Spleen (tissue), 11 donors: ENCODE measurements around the gene CYTH4. TPM values are rescaled to one million over a fixed set of nuclear protein-coding genes. Genes with fewer than 3 reads are reported as not detected.
"Not testable (repeated sequence)": the region's sequence is repeated elsewhere in the genome, so short reads cannot be mapped to it uniquely, and the experiment has no call there.

Experiments used
- DNase-seq: peaks from one replicate; pipeline ENCODE4 v3.0.0-alpha.2; 2020
- H3K27ac ChIP-seq, 8 donors: fragments of 200-600 bp; sonication (generic) in 7 of 8; 1 replicate in 4 of 8; 2 replicates in 4 of 8; pipeline versions ENCODE4 v1.5.0 to v1.8.0; 2016 to 2021; ENCODE audit warnings: inconsistent platforms in 4 of 8, mild to moderate bottlenecking in 4 of 8, moderate library complexity in 1 of 8
- H3K27me3 ChIP-seq, 7 donors: fragments of 200-600 bp; sonication (generic) in 6 of 7; replicated peaks in 1 of 7; 1 replicate in 4 of 7; 2 replicates in 3 of 7; pipeline versions ENCODE4 v1.5.0 to v1.8.0; 2016 to 2021; ENCODE audit warnings: inconsistent platforms in 3 of 7, mild to moderate bottlenecking in 1 of 7
- H3K36me3 ChIP-seq, 6 donors: fragments of 200-600 bp; sonication (generic) in 5 of 6; 1 replicate in 4 of 6; 2 replicates in 2 of 6; pipeline versions ENCODE4 v1.5.0 to v1.8.0; 2016 to 2021; ENCODE audit warnings: inconsistent platforms in 2 of 6
- H3K4me1 ChIP-seq, 6 donors: fragments of 200-600 bp; sonication (generic) in 5 of 6; 1 replicate in 3 of 6; 2 replicates in 3 of 6; pipeline versions ENCODE4 v1.5.0 to v1.8.0; 2016 to 2021; ENCODE audit warnings: inconsistent platforms in 3 of 6
- H3K4me3 ChIP-seq, 8 donors: fragments of 200-600 bp; sonication (generic) in 7 of 8; 1 replicate in 4 of 8; 2 replicates in 4 of 8; pipeline versions ENCODE4 v1.5.0 to v1.8.0; 2016 to 2021; ENCODE audit warnings: inconsistent platforms in 4 of 8, mild to moderate bottlenecking in 4 of 8, moderate library complexity in 2 of 8
- H3K9me3 ChIP-seq, 8 donors: fragments of 200-600 bp; sonication (generic) in 7 of 8; 1 replicate in 4 of 8; 2 replicates in 4 of 8; pipeline versions ENCODE4 v1.5.0 to v1.8.0; 2016 to 2021; ENCODE audit warnings: inconsistent platforms in 4 of 8
- POLR2A ChIP-seq, 3 donors: fragments of 450-650 bp; IDR thresholded peaks; one replicate each; pipeline ENCODE4 v1.5.1; 2017; ENCODE audit warnings: antibody characterized with exemption in 3 of 3, mild to moderate bottlenecking in 1 of 3
- POLR2AphosphoS5 ChIP-seq, 3 donors: sonication (generic); formaldehyde crosslinking; IDR thresholded peaks; one replicate each; pipeline ENCODE4 v1.5.1; 2017; ENCODE audit warnings: antibody characterized with exemption in 3 of 3
- WGBS, 5 donors: extraction: QIAGEN DNeasy Blood & Tissue Kit in 3 of 5; methylation state at CpG; one replicate each; pipeline versions ENCODE4 v1.1.5 to v1.1.7; 2013 to 2018; 5-methylcytosine and 5-hydroxymethylcytosine counted together
- intact Hi-C: fragments of 100-400 bp; cut with DNase I; formaldehyde crosslinking; loops from one replicate; pipeline ENCODE4 v1.15.0; 2023; ENCODE audit warnings: low total_unique reads
- polyA plus RNA-seq, 3 donors: library from polyadenylated mRNA; stranded (reverse); fragments of 200-250 nt; gene quantifications; one replicate each; pipeline ENCODE4 v1.2.1, GENCODE V29; 2013
- total RNA-seq, 7 donors: library from RNA; depleted of rRNA in 3 of 7; stranded (reverse); fragments of >200 nt in 3 of 7; fragmentation: NEBNext Ultra II Directional in 4 of 7; extraction: Animal tissue kit (Norgen Biotek cat#: 25700) in 4 of 7; gene quantifications; one replicate each; pipeline versions ENCODE4 v1.1.0 to v1.2.1, GENCODE V29; 2016 to 2021
- TF ChIP-seq, protein P1 (sequence below), 11 experiments: fragments of 200-600 bp in 7 of 11; fragments of 450-650 bp in 4 of 11; sonication (generic) in 4 of 11; IDR thresholded peaks in 8 of 11; conservative IDR thresholded peaks in 3 of 11; 1 replicate in 7 of 11; 2 replicates in 4 of 11; pipeline versions ENCODE4 v1.4.0 to v1.8.0; 2016 to 2021; ENCODE audit warnings: antibody characterized with exemption in 11 of 11, inconsistent platforms in 4 of 11, mild to moderate bottlenecking in 1 of 11
- donor health status: healthy with polysubstance abuse.
- donor health status: DM: no; HTN: no; CAD: no; lungs with moderate emphysema.
- donor health status: DM: no; HTN: no; CAD: no.
- donor health status: Bipolar disorder and iron deficiency.
- donor health status: healthy.
- donor health status: DM: no; HTN: no; CAD: no.
- donor health status: DM: yes; HTN: yes; CAD: no.

The CYTH4 gene
- total and polyA plus RNA-seq, 10 donors, result 35.3 to 238 (median 104) TPM

DNA sequence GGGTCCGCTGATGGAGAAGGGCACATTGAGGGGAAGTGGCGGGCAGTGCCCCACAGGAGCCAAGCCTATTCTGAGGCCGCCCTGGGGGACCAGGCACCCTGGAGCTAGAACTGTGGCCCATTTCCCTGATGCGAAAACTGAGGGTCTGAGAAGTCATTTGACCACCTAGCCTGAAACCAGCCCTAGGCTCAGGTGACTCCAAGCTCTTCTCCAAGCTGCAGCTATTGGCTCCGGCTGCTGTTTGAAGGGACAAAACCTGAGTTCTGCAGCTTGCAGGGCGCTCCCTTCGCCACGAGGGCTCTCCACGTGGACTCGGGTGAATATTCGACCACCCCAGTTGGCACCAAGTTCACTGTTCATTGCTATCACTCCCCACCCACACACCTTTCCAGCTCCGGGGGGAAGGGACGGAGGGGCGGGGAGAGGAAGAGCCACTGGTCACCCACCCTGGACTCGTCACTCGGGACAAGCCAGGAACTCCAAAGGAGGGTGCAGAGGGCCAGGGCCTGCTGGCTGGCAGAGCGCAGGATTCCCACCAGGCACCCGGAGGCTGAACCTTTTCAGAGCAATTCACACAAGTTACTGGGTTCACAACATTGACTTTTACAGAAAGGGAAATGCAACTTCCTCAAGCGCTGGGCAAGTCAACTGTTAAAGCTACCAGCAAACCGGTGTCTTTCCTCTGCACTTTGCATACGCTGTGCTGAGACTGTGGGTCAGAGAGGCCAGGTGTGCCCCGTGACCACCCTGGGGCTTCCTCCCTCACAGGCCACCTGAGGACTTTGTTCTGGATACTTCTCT, 37.2 kb upstream of the CYTH4 start:
- peak; percentile 90 for DNase-seq

GRCh38 chr22:37245740-37246139, 36.6 kb upstream of the CYTH4 start:
- Histone ChIP-seq H3K4me3 (peak overlapping the region in 1 of 8 donors; percentile 94), H3K4me1 (peaks cover 34 to 63% (median 50%) of the 10 kb centered on the region in 6 donors), H3K27me3 (peaks cover 0 to 43% (median 0%) of the 10 kb centered on the region in 7 donors), H3K9me3 (no peaks in the 10 kb centered on the region), H3K27ac (peak overlapping the region; percentile 81 to 99 (median 94)), H3K36me3 (peaks cover 0 to 14% (median 9%) of the 10 kb centered on the region in 6 donors)
- TF ChIP-seq POLR2A (IDR thresholded peaks at IDR 0.05) (no peak), POLR2AphosphoS5 (IDR thresholded peaks at IDR 0.05) (no peak)
- TF ChIP-seq, protein P1, sequence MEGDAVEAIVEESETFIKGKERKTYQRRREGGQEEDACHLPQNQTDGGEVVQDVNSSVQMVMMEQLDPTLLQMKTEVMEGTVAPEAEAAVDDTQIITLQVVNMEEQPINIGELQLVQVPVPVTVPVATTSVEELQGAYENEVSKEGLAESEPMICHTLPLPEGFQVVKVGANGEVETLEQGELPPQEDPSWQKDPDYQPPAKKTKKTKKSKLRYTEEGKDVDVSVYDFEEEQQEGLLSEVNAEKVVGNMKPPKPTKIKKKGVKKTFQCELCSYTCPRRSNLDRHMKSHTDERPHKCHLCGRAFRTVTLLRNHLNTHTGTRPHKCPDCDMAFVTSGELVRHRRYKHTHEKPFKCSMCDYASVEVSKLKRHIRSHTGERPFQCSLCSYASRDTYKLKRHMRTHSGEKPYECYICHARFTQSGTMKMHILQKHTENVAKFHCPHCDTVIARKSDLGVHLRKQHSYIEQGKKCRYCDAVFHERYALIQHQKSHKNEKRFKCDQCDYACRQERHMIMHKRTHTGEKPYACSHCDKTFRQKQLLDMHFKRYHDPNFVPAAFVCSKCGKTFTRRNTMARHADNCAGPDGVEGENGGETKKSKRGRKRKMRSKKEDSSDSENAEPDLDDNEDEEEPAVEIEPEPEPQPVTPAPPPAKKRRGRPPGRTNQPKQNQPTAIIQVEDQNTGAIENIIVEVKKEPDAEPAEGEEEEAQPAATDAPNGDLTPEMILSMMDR (IDR thresholded peaks at IDR 0.05 in 8 of 11, conservative IDR thresholded peaks at IDR 0.05 in 3 of 11), result no peak
- 58 to 66% (median 63%) methylated on average over 6 of the region's 6 CpGs for WGBS, 5 donors
- DNase-seq, result no peak
- intact Hi-C loops, result no loop called here

More for the DNA sequence above, 37.2 kb upstream of the CYTH4 start:
- no peaks in the 10 kb centered on the region for H3K9me3 ChIP-seq
- peak overlapping the region in 4 of 8 donors; percentile 83 to 98 (median 93) for H3K4me3 ChIP-seq
- H3K27me3 ChIP-seq, result peaks cover 0 to 43% (median 0%) of the 10 kb centered on the region in 7 donors
- H3K4me1 ChIP-seq, result peaks cover 40 to 70% (median 56%) of the 10 kb centered on the region in 6 donors
- intact Hi-C loops, result no loop called here
- H3K36me3 ChIP-seq, result peaks cover 0 to 21% (median 15%) of the 10 kb centered on the region in 6 donors
- peak overlapping the region; percentile 81 to 99 (median 94) for H3K27ac ChIP-seq
- TF ChIP-seq POLR2AphosphoS5 (IDR thresholded peaks at IDR 0.05) (peak; percentile 54 to 75 (median 75)), POLR2A (IDR thresholded peaks at IDR 0.05) (no peak)
- WGBS, 5 donors, result 26 to 40% (median 31%) methylated on average over 21 to 22 of the region's 22 CpGs

DNA sequence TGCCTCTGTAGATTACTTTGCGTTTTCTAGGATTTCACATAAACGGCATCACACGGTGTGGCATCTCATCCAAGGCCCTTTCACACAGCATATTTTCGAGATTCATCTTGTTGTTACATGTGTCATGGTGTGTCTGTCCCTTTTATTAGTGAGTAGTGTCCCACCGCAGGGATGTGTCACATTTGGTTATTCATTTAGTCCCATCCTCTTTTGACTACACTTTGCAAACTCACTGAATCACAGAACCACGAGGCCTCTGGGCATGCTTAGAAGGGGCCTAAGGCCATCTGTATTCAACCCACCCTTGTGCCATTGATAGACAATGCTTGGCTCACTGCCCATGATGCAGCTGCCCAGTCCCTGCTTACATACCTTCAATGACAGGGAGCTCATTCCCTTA, 34.1 kb upstream of the CYTH4 start:
- peak overlapping the region in 1 of 8 donors; percentile 33 for H3K4me3 ChIP-seq
- DNase-seq, result peak; percentile 28
- peaks cover 0 to 18% (median 0%) of the 10 kb centered on the region in 7 donors for H3K27me3 ChIP-seq
- H3K27ac ChIP-seq, result peak overlapping the region in 2 of 8 donors; percentile 11 to 31
- WGBS, 5 donors, result 57 to 83% (median 66%) methylated on average over 6 of the region's 6 CpGs
- intact Hi-C loops, result no loop called here
- no peaks in the 10 kb centered on the region for H3K9me3 ChIP-seq
- TF ChIP-seq, protein P1 (IDR thresholded peaks at IDR 0.05 in 8 of 11, conservative IDR thresholded peaks at IDR 0.05 in 3 of 11), result no peak
- no peak for TF ChIP-seq POLR2A (IDR thresholded peaks at IDR 0.05)
- TF ChIP-seq POLR2AphosphoS5 (IDR thresholded peaks at IDR 0.05), result no peak
- H3K36me3 ChIP-seq, result no peaks in the 10 kb centered on the region
- H3K4me1 ChIP-seq, result peaks cover 12 to 38% (median 26%) of the 10 kb centered on the region in 6 donors

GRCh38 chr22:37249986-37250385, 32.3 kb upstream of the CYTH4 start:
- H3K27me3 ChIP-seq, result peaks cover 0 to 1% (median 0%) of the 10 kb centered on the region in 7 donors
- H3K4me1 ChIP-seq, result peaks cover 8 to 21% (median 11%) of the 10 kb centered on the region in 6 donors
- no peak overlapping the region for H3K27ac ChIP-seq
- 83 to 94% (median 87%) methylated on average over 12 of the region's 12 CpGs for WGBS, 5 donors
- H3K36me3 ChIP-seq, result no peaks in the 10 kb centered on the region
- peak; percentile 29 for DNase-seq
- no peak for TF ChIP-seq POLR2AphosphoS5 (IDR thresholded peaks at IDR 0.05)
- no peak for TF ChIP-seq POLR2A (IDR thresholded peaks at IDR 0.05)
- TF ChIP-seq, protein P1 (IDR thresholded peaks at IDR 0.05 in 8 of 11, conservative IDR thresholded peaks at IDR 0.05 in 3 of 11), result no peak
- no peak overlapping the region for H3K4me3 ChIP-seq
- intact Hi-C loops, result no loop called here
- no peaks in the 10 kb centered on the region for H3K9me3 ChIP-seq

DNA sequence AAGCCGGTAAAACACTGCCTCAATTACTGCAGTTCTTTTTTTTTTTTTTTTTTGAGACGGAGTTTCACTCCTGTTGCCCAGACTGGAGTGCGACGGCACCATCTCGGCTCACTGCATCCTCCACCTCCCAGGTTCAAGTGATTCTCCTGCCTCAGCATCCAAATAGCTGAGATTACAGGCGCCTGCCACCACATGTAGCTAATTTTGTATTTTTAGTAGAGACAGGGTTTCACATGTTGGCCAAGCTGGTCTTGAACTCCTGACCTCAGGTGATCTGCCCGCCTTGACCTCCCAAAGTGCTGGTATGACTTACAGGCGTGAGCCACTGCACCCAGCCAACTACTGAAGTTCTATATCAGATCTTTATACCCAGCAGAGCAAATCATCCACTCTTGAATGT, 30.5 kb upstream of the CYTH4 start:
- DNase-seq, result peak; percentile 32
- H3K27ac ChIP-seq, H3K9me3 ChIP-seq, H3K4me1 ChIP-seq, H3K27me3 ChIP-seq, H3K36me3 ChIP-seq, intact Hi-C loops, H3K4me3 ChIP-seq: not testable (repeated sequence)
- 83 to 95% (median 89%) methylated on average over 8 of the region's 8 CpGs for WGBS, 5 donors
